ENCODE data around the gene TF.

Gene TF

GRCh38 chr3:133815386-133815785 lies 69.2 kb downstream of the TF start:
- DNase-seq, result no peak

GRCh38 chr3:133820129-133820528 lies 73.9 kb downstream of the TF start:
- no peak for DNase-seq

- no peak for DNase-seq
Observed at GRCh38 chr3:133820889-133821675, 74.9 kb downstream of the TF start.

GRCh38 chr3:133821767-133822638 lies 75.8 kb downstream of the TF start:
- DNase-seq, result peak in 1 of 2 experiments; percentile 17

DNA sequence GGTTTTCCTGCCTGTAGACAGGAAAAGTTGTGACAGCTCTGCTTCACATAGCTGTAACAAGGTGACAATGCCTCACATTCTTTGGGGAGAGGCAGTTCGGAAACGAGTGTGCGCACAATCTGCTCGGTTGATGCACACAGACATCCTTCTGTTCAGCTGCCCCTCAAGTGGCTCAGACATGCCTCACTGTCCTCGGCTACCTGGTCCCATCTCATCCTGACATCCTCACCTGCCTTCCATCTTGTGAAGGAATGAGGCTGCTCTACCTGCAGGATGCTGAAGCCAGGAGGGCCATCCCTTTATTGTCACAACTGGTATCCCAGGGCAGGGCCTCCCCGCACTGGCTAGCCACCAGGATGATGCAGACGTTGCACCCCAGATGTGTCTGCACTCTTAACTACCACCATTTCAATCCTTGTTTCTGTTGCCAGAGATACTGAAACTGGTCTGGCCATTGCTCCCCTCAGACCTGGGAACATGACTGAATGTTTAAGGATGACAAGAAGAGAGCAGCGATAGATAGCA lies 78.8 kb downstream of the TF start:
- no peak for DNase-seq

DNA sequence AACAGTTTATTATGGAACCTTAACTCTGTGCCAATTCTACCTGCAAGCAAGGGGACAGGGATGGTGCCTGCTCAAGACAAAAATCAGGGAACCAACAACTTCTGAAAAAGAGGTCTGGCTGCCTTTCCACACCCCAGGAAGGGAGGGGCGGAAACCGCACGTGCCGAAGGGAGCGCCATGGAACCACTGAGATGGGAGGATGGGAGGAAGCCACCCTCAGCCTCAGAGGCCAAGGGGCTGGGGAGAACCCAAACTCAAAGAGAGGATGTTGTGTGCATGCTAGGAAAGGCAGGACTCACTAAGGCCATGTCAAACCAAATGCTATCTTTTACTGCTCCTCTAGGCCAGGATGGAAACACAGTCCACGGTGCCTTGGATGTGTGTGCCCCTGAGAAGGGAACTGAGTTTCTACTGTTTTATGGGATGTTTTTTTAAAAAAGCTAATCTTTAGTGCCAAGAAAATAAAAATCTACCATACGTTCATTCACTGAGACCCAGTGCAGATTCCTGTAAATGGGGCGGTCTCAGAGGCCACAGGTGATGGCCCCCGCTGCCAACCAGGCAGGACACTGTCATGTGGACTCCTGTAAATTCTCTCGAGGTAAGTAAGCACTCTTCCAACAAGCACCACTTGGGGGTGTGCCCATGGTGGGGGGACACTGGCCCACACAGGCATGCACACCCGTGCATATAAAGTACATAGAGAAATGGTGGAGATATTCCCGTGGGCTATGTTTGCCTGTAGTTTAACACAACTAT lies 80.0 kb downstream of the TF start:
- no peak for DNase-seq

DNA sequence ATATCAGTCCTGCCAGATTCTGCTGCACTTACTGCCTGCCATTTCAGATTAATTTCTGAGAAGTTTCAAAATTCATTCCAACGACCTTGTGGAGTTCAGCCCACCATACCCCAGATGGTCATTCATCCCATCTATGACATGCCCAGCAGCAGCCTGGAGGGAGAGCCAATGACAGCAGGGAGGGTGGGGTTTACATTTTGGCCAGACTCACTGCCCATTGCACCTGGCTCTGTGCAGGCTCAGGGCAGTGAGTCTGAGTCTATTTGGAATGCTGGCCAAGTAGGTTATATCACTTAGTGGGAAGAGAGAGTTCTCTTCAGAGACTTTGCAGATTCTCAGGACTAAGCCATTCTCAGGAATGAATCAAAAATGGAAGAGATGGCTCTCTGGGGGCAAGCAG lies 80.9 kb downstream of the TF start:
- no peak for DNase-seq

DNA sequence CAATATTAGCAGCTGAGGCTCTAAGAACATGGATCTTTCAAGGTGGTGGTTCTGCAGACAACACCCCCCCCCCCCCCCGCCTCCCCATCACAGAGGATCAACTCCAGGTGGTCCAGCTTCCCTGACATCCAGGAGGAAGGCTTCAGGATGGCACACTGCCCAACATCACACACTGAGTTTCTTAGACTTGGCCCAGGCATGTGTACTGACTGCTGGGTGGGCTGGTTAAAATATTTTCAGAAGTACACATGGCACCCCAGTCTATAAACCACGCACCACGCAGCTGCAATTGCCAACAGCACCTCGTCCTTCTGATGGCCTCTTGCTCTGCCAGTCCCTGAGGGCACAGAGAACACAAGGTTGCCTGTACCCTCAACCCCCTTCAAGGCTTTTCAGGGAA lies 81.5 kb downstream of the TF start:
- peak in 1 of 2 experiments; percentile 10 for DNase-seq

- no peak for DNase-seq
Observed at GRCh38 chr3:133828576-133829309, 82.5 kb downstream of the TF start.

DNA sequence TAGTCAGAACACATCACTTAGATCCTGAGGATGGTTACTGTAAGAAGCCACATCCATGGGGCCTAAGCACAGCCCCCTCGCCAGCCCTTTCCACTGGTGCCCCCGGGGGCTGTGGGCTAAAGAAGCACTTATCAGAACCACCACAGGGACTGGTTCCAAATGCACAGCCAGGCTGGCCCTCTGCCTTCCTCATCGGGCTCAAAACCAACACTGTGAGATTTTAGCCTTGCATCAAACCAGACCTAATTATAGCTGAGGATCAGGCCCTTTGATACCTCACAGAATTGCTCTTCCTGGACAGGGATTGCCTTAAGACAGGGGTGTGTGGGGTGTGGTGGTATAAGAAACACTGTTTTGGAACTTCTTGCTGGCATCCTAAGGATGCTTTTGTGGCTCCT lies 83.1 kb downstream of the TF start:
- DNase-seq, result no peak

DNA sequence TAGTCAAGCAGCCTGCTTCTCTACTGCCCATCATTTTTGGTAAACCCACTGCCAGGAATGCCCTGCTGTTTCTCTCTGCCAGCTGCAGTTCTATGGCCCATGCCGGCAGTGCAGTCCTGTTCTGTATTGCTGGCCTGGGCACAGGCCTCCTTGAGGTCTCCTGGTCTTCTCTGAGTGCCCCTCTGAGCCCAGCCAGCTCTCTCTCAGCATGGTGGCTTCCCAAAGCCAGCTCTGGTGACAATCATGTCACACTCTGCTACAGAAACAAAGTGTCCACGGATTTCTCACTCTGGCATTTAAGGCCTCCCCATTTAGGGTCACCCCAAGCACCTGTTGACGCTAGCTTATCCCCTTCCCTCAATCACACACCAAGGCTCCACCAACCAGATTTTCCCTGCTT lies 83.9 kb downstream of the TF start:
- no peak for DNase-seq

DNA sequence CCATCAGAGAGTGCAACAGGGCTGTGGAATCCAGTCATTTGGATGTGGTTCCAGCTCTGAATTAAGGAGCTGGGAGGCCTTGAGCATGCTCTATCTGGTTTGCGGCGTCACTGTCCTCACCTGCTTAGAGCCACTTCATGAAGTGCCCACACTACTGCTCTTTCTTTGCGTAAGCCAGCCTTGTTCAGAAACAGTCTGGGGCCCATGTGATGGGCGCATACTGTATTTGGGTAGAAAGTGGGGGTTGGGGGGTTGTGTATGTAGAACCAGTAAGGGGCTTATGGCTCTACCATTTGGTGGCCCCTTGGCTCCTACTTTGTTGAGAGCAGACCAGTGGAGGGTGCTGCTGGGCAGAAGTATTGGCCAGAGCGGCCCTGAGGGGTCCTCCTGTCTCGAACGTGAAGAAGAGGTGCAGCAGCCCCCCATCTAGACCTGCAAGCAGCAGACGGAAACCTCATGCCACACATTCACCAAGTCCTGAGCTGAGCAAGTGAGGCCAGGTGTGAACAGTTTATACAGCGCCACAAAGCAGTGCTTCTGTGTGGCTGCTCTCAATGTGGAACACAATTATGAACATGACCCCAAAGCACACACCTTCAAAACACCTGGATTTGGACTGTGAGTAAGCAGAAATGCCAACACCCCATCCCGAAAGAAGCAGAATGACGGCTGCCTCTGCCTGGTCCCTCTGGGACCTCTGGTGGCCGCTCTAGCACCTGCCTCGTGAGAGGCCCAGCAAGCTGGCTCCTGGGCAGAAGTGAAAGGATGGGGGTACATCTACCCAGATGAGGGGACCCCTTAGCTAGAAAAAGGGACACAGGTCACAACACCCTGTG lies 86.0 kb downstream of the TF start:
- DNase-seq, result no peak

DNA sequence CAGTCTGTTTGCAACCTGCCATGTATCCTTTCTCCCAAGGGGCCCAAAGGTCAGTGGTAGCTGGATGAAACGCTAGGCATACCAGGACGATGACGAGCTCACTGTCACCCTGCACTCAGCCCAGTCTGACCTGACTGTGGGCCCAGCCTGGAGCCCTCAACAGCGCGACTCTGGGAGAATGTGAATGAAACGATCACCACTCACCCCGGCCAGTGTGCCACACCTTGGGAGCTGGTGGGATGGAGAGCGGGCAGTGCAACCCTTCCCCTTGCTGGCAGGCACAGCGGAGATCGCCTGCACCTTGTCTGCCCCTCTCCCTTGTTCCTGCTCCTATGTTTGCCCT lies 86.6 kb downstream of the TF start:
- no peak for DNase-seq

DNA sequence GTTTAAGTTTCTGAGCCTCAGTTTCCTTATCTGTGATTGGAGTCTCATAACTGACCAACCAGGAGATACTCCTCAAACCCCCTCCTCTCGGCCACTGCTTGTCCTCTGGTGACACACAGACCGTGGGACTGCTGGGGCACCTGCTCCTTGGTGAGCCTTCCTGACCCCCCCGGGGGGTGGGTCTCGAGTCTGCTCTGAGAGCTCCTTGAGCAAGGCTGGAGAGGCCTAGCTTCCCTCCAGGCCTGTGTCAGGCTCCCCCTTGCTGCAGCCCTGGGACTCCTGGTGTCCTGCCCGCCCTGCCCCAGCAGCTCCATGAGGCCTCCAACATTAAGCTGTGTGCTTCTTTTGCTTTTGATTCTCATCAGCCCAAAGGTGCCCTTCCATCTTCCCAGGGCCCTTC lies 87.1 kb downstream of the TF start:
- no peak for DNase-seq

DNA sequence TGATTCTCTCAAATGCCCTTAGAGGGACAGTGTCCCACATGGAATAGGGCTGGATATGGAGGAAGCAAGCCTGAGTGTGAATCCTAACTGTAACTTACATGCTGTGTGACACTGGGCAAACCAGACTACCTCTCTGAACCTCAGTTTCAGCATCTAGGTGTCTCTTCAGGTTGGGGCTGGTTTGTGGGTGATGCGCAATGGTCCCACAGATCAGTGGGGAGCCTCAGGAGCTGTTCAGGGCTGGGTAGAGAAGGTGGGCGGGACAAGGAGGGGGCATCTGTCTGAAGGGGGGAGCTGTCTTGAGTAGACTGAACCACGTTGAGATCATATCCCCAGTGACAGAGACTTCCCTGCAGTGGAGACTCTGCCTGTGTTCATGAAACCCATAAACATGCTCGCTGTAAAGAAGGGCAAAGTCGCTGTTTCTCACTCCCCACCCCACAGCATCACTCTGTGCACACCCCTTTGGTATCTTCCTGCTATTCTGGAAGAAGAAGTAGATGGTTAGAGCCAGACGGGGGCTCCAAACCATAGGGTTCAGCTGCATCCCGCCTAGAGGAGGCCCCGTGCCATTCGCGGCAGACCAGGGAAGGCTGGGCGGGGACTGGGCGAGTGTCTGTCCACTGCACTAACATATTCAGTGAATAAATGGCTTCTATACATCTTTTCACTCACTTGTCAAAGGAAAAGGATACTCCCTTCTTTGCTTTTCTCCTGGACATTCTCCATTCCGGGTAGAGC lies 87.9 kb downstream of the TF start:
- no peak for DNase-seq

GRCh38 chr3:133834621-133835417 lies 88.6 kb downstream of the TF start:
- DNase-seq, result no peak

DNA sequence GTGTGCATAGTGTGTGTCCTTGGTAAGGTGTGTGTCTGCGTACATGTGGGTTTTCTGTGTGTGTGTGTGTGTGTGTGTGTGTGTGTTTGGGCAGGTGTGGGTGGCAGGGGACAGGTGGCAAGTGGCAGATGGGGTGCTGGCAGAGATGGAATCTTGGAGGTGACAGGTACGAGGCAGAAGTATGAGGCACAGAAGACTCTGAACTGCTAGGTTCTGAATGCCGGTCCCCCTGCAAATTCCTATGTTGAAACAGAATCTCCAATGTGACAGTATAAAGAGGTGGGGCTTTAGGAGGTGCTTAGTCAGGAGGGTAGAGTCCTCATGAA lies 89.2 kb downstream of the TF start:
- no peak for DNase-seq

GRCh38 chr3:133835961-133836360 lies 89.8 kb downstream of the TF start:
- DNase-seq, result no peak

DNA sequence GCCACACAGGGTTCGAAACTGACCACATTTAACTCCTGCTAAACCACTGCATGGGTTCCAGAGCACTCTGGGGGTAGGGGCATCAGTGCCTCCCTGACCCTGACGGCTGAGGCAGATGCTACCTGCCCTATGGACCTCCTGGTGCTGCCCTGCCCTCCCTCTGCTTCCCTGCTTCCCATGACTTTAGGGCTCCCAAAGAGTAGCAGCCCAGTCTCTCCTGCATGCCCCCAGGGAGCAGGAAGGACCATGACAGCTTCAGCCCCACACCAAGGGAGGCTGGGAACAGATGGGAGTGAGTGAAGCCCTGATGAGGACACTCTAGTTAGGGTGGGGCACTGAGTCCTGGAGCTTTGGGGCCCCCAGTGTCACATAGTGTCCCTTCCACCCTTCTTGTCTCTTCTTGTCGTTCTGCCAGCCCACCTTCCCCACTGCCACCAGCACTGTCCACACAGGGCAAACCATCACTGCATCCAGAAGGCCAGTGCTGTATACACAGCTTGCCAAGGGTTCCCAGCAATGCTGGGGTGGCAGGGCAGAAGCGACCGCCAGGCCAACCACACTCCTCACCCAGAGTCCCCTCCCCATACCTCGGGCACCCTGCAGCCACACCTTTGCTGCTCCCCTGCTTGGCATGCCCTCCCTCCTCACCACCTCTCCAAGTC lies 90.4 kb downstream of the TF start:
- DNase-seq, result no peak

Measured in NCI-H524 (cell line).